Thyroid gland (tissue), 4 donors: ENCODE measurements around the gene KCNQ4. TPM values are rescaled to one million over a fixed set of nuclear protein-coding genes. Genes with fewer than 3 reads are reported as not detected.

ENCODE experiments used
- DNase-seq, 2 donors: peaks; one replicate each; pipeline ENCODE4 v3.0.0-alpha.2; 2019
- H3K27ac ChIP-seq, 3 donors: fragments of 200-600 bp; sonication (generic); 1 replicate in 2 of 3; 2 replicates in 1 of 3; pipeline ENCODE4 v1.5.1; 2016 to 2019; ENCODE audit warnings: mild to moderate bottlenecking in 1 of 3, moderate library complexity in 1 of 3
- H3K27me3 ChIP-seq: fragments of 200-600 bp; sonication (generic); one replicate; pipeline ENCODE4 v1.5.1; 2019
- H3K36me3 ChIP-seq, 2 donors: fragments of 200-600 bp; sonication (generic); one replicate each; pipeline ENCODE4 v1.5.1; 2016 to 2019
- H3K4me1 ChIP-seq, 2 donors: fragments of 200-600 bp; sonication (generic); one replicate each; pipeline ENCODE4 v1.5.1; 2017 to 2019
- H3K4me3 ChIP-seq, 3 donors: fragments of 200-600 bp; sonication (generic); replicated peaks in 1 of 3; 1 replicate in 2 of 3; 2 replicates in 1 of 3; pipeline ENCODE4 v1.5.1; 2016; ENCODE audit warnings: mild to moderate bottlenecking in 1 of 3
- H3K9me3 ChIP-seq: fragments of 200-600 bp; sonication (generic); one replicate; pipeline ENCODE4 v1.5.1; 2017
- POLR2A ChIP-seq, 2 donors: fragments of 450-650 bp; IDR thresholded peaks; one replicate each; pipeline ENCODE4 v1.6.1; 2017; ENCODE audit warnings: antibody characterized with exemption in 2 of 2, mild to moderate bottlenecking in 2 of 2, moderate library complexity in 1 of 2
- WGBS, 2 donors: methylation state at CpG; one replicate each; pipeline ENCODE4 v1.1.5; 2017; 5-methylcytosine and 5-hydroxymethylcytosine counted together
- intact Hi-C: fragments of 100-400 bp; cut with DNase I; formaldehyde crosslinking; loops from one replicate; pipeline ENCODE4 v1.15.1; 2023
- total RNA-seq, 4 donors: library from RNA; depleted of rRNA; stranded (reverse); fragments of >200 nt; gene quantifications; one replicate each; pipeline ENCODE4 v1.2.3, GENCODE V29; 2016
- TF ChIP-seq, protein P1 (sequence below), 6 experiments: fragments of 200-600 bp in 3 of 6; fragments of 450-650 bp in 3 of 6; sonication (generic) in 3 of 6; IDR thresholded peaks; one replicate each; pipeline ENCODE4 v1.5.1; 2016 to 2019; ENCODE audit warnings: antibody characterized with exemption in 6 of 6, mild to moderate bottlenecking in 2 of 6, inconsistent platforms in 1 of 6, moderate library complexity in 1 of 6

KCNQ4 gene
- total RNA-seq, 4 donors from 2014 or later: 0.11 to 1.1 (median 0.40) TPM

DNA sequence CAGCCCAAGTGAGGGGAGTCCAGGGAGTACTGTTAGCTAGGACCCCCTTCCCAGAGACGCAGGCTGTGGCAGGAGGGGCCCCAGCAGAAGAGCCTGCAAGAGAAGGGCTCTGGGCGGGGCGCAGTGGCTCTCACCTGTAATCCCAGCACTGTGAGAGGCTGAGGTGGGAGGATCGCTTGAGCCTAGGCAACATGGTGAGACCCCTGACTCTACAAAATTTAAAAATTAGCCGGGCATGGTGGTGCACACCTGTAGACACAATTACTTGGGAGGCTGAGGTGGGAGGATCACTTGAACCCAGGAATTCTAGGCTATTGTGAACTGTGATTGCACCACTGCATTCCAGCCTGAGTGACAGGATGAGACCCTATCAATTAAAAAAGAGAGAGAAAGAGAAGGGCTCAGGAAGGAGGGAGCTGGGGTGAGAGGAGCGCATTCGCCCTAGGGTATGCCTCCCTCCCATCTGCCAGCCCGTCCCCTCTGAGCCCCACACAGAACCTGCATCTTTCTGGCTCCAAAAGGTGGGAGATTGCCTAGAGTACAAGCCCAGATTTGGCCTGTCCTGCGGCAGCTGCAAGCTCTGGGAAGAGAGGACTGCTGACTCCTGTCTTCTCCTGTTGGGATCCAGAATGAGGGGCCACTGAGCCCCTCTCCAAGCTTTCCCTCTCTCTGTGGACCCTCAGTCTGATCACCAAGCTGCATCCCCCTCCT lies 3.6 kb downstream of the KCNQ4 start:
- TF ChIP-seq POLR2A (IDR thresholded peaks at IDR 0.05): no peak
- TF ChIP-seq, protein P1, sequence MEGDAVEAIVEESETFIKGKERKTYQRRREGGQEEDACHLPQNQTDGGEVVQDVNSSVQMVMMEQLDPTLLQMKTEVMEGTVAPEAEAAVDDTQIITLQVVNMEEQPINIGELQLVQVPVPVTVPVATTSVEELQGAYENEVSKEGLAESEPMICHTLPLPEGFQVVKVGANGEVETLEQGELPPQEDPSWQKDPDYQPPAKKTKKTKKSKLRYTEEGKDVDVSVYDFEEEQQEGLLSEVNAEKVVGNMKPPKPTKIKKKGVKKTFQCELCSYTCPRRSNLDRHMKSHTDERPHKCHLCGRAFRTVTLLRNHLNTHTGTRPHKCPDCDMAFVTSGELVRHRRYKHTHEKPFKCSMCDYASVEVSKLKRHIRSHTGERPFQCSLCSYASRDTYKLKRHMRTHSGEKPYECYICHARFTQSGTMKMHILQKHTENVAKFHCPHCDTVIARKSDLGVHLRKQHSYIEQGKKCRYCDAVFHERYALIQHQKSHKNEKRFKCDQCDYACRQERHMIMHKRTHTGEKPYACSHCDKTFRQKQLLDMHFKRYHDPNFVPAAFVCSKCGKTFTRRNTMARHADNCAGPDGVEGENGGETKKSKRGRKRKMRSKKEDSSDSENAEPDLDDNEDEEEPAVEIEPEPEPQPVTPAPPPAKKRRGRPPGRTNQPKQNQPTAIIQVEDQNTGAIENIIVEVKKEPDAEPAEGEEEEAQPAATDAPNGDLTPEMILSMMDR (IDR thresholded peaks at IDR 0.05): no peak
- intact Hi-C loops: loop anchor here (10.0 kb wide), 1 partner anchor 92 kb away; the partner anchor contains the start of gene NFYC
- 94 to 99% methylated on average over 7 to 9 of the region's 9 CpGs for WGBS, 2 donors
- Histone ChIP-seq H3K27me3 (no peaks in the 10 kb centered on the region), H3K9me3 (no peaks in the 10 kb centered on the region), H3K27ac (no peak overlapping the region), H3K4me3 (no peak overlapping the region), H3K4me1 (peaks cover 12 to 13% of the 10 kb centered on the region in 2 donors), H3K36me3 (no peaks in the 10 kb centered on the region)
- no peak for DNase-seq

DNA sequence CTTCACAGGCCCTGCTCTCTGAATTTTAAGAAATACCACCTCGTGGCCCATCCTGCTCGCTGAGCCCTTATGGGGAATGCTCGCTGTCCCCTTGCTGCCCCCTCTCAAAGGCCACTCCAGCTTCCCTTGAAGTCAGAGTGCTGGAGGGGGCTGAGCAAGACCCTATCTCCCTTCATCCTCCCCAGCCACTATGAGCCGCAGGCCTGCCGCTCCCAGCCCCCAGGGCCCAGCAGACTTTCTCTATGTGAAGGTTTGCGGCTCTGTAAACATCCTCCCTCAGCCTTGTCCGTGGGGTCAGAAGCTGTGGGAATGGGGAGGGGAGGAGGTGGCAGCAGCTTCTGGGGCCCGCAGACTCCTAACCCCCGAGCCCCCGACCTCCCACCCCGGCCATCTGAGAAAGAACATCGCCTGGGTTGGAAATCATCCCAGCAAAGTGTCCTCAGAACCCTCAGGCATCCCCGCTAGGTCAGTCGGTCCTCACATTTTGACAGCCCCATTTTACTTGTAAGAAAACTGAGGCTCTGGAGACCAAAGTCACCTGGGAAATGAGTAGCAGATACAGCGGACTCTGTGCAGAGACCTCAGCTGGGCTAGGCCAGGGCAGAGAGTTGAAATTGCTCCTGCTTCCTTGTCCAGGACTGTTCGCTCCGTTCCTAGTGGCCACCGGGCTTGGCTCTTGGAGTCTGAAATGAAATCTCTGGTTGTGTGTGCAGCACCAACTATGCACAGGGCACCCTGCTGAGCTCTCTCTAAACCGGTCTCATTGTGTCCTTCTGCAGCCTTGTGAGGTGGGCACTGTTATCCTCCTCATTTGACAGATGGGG lies 4.4 kb downstream of the KCNQ4 start:
- intact Hi-C loops: loop anchor here (10.0 kb wide), 1 partner anchor 93 kb away; the partner anchor contains the start of gene NFYC
- Histone ChIP-seq H3K36me3 (no peaks in the 10 kb centered on the region), H3K27me3 (no peaks in the 10 kb centered on the region), H3K9me3 (no peaks in the 10 kb centered on the region), H3K4me1 (peaks cover 4 to 5% of the 10 kb centered on the region in 2 donors), H3K4me3 (no peak overlapping the region), H3K27ac (no peak overlapping the region)
- 85% methylated on average over 16 to 19 of the region's 19 CpGs for WGBS, 2 donors
- no peak for TF ChIP-seq POLR2A (IDR thresholded peaks at IDR 0.05)
- TF ChIP-seq, protein P1 (IDR thresholded peaks at IDR 0.05): no peak
- no peak for DNase-seq

DNA sequence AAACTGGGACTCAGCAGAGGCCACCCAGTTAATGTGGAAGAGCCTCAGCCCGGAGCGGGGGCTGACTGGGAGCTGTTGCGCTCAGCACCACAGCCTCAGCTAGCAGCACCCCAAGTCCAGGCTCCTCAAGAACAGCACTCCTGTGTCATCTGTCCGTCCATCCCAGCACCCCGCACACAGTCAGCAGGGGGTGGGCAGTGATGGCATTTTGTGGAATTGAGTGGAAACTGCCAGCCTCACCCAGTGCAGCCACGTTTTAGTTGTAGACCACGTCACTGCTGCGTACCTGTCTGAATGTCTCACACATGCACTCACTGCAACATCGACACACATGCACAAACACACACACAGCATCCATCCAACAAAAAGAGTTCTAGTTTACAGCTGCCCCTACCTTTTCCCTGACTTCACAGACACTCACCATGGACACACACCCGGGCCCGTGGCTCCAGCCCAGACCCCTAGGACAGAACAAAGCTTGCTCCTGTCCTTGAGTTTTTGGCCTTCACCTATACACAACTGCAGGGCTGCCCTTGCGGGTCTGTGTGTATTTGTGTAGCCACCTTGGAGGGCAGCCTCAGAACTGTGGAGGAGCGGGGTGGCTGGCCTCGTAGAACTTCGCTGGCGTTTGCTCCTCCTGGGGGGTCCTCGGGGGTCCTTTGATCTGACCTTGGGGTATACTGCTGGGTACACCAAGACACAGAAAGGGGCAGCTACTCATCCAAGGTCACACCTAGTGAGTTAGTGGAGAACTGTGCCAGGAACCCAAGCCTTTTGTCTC lies 5.2 kb downstream of the KCNQ4 start:
- Histone ChIP-seq H3K9me3 (no peaks in the 10 kb centered on the region), H3K27me3 (no peaks in the 10 kb centered on the region), H3K27ac (no peak overlapping the region), H3K4me1 (no peaks in the 10 kb centered on the region), H3K36me3 (no peaks in the 10 kb centered on the region), H3K4me3 (no peak overlapping the region)
- 90 to 93% methylated on average over 17 of the region's 17 CpGs for WGBS, 2 donors
- DNase-seq: no peak
- TF ChIP-seq, protein P1 (IDR thresholded peaks at IDR 0.05): no peak
- TF ChIP-seq POLR2A (IDR thresholded peaks at IDR 0.05): no peak
- intact Hi-C loops: loop anchor here (10.0 kb wide), 1 partner anchor 94 kb away; the partner anchor contains the start of gene NFYC

DNA sequence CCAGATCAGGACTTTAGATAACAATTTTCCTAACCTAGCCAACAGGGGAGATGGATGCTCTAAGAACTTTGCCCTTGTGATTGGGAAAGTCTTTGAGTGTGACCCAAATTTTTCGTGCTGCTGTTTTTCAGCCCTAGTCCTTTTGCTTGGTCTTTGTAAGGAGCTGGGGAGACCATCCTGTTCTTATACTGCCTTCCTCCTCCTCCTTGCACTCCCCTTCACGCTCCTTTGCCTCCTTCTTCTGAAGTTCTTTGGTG lies 5.7 kb downstream of the KCNQ4 start:
- DNase-seq: no peak
- Histone ChIP-seq H3K4me3 (no peak overlapping the region), H3K4me1 (no peaks in the 10 kb centered on the region), H3K27ac (no peak overlapping the region), H3K27me3 (no peaks in the 10 kb centered on the region), H3K36me3 (no peaks in the 10 kb centered on the region), H3K9me3 (no peaks in the 10 kb centered on the region)
- TF ChIP-seq POLR2A (IDR thresholded peaks at IDR 0.05): no peak
- TF ChIP-seq, protein P1 (IDR thresholded peaks at IDR 0.05): no peak
- intact Hi-C loops: loop anchor here (10.0 kb wide), 1 partner anchor 94 kb away; the partner anchor contains the start of gene NFYC
- WGBS, 2 donors: 70 to 74% methylated on average over 2 of the region's 2 CpGs
